Measurements from ENCODE around the gene DMXL2.
"Not testable (repeated sequence)": the region's sequence is repeated elsewhere in the genome, so short reads cannot be mapped to it uniquely, and the experiment has no call there.

DMXL2 gene

GRCh38 chr15:51576286-51576850, 46.2 kb downstream of the DMXL2 start:
- no peak for DNase-seq

GRCh38 chr15:51575775-51576174, 46.8 kb downstream of the DMXL2 start:
- no peak for DNase-seq

DNA sequence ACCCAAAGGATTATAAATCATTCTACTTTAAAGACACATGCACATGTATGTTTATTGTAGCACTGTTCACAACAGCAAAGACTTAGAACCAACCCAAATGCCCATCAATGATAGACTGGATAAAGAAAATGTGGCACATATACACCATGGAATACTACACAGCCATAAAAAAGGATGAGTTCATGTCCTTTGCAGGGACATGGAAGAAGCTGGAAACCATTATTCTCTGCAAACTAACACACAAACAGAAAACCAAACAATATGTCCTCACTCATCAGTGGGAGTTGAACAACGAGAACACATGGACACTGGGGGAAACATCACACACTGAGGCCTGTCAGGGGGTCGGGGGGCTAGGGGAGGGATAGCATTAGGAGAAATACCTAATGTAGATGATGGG, 49.2 kb downstream of the DMXL2 start:
- DNase-seq = not testable (repeated sequence)

GRCh38 chr15:51568939-51569784, 53.4 kb downstream of the DMXL2 start:
- DNase-seq = not testable (repeated sequence)

DNA sequence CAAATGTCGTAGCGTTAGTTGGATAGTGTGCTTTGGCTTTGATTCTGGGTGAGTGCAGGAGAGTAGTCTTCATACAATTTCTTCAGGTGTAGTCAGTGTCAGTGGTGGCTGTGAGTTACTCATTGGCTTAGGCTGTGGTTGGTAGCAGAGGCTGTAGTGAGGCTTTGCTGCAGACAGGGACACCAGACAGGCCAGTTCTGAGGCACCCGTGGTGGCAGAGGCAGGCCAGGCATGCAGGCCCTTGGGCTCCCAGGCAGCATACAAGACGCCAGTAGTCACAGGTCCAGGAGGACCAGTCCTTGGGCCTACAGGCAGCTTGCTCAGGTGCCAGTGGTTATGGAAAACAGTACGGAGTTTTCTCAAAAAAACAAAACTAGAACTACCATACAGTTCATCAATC, 61.3 kb downstream of the DMXL2 start:
- DNase-seq = no peak

- no peak for DNase-seq
Observed at GRCh38 chr15:51558876-51559275, 63.7 kb downstream of the DMXL2 start.

DNA sequence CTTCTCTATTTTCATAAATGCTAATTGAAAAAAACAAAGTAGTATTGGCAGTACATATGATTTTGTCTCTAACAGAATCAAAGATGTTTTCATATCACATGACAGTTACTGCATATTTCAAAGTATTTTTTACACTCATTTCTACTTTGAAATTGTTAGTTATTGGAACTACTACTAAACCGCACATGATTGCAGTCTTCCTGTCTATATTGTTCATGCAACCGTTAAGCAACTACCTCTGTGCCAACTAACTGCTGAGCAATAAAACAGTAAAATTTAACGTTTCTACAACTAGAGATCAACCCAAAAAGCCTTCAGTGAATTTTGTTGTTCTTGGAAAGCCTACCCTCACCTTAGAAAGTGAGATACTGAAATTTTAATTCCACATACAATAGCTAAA, 64.2 kb downstream of the DMXL2 start:
- no peak for DNase-seq

- DNase-seq = no peak
Observed at GRCh38 chr15:51550841-51551240, 71.7 kb downstream of the DMXL2 start.

- no peak for DNase-seq
Observed at GRCh38 chr15:51547656-51548055, 74.9 kb downstream of the DMXL2 start.

DNA sequence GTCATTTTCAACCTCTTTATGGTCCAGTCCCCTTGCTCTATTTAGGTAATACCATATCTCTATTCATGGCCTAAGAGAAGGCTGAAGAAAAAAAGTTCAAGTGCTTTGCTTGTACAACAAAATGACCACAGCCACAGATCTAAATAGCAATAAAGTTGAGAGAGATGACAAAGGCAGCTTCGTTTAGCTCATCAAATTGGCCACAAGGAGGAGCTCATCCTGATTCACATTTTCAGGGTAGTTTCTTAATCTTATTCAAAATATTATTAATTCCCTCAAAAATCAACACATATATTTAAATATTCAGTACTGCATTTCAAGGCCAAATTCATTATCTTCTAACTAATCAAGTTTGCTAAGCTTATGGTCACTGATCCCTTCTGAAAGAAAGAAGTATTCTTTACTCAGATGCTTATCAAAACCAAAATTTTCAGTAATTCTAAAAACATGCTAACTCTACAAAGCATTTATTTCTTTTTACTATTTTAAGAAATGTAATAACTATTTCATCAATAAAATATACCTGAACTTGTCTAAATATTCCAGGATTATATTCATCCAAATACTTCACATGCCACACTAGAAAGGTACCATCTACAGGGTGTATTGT, 85.5 kb downstream of the DMXL2 start:
- DNase-seq = no peak

DNA sequence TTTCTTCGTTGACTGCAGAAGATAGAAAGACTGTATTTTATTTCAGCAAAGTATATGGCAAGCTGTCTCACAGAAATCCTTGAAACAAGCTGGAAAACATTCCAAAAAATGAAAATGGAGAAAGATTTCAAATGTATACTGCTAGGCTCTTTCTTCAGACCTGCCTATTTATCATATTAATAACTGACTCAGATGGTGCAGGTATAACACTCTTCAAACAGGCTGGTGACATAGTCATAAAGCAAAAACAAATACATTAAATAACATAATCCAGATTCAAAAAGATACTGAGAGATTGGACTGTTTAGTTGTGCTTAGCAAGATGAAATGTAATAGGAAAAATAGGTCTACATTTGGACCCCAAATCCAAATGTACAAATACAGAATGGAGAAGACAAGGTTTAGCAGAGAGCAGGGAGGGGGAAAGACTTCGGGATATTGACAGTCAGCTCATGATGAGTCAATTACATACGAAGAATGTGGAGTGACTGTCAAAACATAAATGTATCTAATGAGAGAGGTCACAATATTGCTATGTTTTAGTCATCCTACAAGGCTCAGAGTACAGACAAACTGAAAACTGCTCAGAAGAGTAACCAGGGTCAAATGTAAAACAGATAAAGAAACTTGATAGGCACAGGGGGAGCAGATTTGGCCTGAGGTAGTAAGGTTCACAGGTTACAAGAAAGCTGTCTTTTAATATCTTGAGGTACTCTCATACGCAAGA, 88.7 kb downstream of the DMXL2 start:
- no peak for DNase-seq

DNA sequence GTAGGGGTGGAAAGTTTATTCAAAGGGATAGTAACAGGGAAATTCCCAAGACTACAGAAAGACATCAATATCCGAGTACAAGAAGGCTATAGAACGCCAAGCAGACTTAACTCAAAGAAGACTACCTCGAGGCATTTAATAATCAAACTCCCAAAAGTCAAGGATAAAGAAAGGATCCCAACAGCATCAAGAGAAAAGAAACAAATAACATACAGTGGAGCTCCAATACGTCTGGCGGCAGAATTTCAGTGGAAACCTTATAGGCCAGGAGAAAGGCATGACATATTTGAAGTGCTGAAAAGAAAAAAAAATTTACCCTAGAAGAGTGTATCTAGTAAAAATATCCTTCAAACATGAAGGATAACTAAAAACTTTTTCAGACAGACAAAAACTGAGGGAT, 95.6 kb downstream of the DMXL2 start:
- DNase-seq = no peak

DNA sequence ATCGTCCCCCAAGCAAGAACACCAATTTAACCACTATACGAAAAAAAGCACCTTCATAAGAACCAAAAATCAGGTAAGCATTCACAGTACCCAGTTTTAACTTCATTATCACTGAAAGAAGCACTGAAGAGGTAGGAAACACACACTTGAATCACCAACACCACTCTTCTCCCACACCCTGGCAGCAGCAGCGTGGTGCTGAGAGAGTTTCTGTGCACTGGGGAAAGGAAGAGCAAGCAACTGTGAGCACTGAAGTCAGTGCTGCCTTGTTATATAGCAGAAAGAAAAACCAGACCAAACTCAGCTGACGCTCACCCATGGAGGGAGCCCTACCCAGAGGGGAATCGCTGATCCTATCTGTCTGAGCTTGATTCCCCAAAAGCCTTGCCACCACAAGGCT, 98.2 kb downstream of the DMXL2 start:
- DNase-seq = no peak

- DNase-seq = no peak
Observed at GRCh38 chr15:51516291-51516690, 106.3 kb downstream of the DMXL2 start.

DNA sequence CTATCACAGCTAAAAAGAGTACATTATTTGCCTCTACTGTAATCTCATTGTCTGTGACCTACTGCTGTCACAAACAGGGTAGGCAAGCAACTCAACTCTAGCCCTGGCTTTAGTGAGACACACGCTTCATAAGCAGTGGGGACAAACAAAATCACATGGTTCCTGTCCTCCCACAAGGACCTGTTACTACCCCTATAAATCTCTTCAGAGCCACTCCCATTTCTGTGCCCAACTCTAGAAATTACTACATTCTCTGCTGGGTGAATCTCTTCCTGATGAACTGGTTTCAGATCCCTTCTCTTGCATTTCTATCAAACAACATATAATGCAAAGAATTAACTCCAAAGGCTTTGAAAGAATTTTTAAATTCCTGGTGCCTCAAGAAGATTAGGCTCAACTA, 117.3 kb downstream of the DMXL2 start:
- no peak for DNase-seq

DNA sequence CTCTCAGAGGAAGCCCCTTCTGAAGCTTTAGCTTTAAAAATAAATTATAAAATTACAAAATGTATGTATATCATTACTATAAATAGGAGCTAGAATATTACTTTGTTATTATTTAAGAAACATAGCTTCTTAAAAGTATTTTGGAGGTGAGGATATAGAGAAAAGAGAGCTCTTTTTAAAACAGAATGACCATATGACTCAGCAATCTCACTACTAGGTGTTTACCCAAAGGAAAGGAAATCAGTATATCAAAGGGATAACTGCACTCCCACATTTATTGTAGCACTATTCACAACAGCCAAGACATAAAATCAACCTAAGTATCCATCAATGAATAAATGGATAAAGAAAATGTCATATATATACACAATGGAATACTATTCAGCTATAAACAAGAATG, 119.6 kb downstream of the DMXL2 start:
- no peak for DNase-seq

DNA sequence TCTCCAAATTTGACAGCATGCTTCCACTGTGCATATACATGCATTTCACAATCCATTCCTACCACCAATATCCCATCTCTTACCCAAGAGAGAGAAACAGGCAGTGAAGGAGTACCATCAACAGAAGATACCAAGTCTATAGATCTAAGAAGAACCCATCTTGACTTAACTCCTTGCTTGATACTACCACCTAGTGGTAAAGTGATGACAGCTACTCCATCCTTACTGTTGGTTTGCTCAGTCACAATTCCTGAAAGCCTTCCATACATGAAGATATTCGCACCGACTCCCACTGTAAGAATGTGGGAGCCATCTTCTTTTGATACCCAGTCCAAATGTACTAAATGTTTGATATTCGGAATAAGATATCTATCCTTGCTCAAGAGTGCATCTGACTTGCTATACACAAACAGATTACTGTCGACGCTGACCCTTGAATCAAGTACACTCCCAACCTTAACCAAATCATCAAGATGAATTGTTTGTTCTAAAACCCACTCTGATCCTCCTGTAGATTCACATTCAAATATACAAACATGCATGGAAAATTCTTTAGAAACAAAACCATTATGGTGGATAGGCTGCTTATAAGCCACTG, 123.1 kb downstream of the DMXL2 start:
- no peak for DNase-seq

DNA sequence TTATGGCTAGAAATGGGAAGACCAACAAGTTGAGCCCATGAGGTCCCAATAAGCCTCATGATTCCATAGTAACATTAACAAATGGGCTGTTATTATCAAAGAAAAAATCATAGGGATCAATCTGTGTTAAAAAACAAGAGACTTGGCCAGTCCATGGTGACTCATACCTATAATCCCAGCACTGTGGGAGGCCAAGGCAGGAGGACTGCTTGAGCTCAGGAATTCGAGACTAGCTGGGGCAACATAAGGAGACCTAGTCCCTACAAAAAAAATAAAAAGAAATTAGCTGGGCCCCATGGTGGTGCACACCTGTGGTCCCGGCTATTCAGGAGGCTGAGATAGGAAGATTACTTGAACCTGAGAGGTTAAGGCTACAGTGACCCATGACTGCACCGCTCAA, 124.8 kb downstream of the DMXL2 start:
- no peak for DNase-seq

DNA sequence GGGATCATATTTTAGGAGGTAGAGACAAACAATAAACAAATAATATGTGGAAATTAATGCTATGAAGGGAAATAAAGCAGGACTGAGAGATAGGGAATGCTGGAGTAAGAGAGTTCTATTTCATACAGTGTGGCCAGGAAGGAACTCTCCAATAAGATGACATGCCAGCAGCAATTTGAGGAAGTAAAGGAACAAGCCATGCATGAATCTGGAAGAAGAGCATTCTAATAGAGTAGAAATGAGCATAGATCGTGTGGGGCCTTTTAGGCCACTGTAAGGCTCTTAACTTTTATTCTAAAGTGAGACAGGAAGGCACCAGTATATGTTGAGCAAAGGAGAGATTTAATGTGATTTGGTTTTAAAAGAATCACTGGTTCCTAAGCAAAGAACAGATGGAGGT, 126.3 kb downstream of the DMXL2 start:
- no peak for DNase-seq

GRCh38 chr15:51494411-51495314, 127.9 kb downstream of the DMXL2 start:
- DNase-seq = no peak

GRCh38 chr15:51493892-51494291, 128.7 kb downstream of the DMXL2 start:
- no peak for DNase-seq

DNA sequence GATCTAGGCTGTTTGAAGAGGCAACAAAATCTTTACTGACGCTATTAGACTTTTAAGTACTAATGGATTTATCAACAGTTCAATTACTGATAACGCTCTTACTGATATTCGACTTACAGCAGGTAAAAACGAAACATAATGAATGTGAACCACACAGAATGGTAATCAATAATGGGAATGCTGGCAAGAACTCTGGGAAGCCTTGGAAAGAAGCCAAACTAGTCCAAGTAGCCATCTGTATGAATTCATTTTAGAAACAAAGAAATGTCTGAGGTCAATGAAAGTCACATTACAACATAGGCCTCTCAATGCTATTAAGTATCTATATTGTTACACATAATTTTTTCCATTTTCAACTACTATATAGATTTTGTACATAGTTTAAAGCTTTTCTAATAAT, 130.0 kb downstream of the DMXL2 start:
- DNase-seq = no peak

Measured in stimulated activated CD4-positive, alpha-beta T cell treated with anti-CD3 and anti-CD28 coated beads, Interleukin-12 subunit alpha, Interleukin-12 subunit beta, amount 100 ng/mL, for 4 hours (primary cell).